ENCODE measurements around the gene HMOX1. TPM values are rescaled to one million over a fixed set of nuclear protein-coding genes. Genes with fewer than 3 reads are reported as not detected.
"Not testable (repeated sequence)": the region's sequence is repeated elsewhere in the genome, so short reads cannot be mapped to it uniquely, and the experiment has no call there.

The HMOX1 gene
- total RNA-seq, 1 donor from 2014 or later, result 17.3 TPM

DNA sequence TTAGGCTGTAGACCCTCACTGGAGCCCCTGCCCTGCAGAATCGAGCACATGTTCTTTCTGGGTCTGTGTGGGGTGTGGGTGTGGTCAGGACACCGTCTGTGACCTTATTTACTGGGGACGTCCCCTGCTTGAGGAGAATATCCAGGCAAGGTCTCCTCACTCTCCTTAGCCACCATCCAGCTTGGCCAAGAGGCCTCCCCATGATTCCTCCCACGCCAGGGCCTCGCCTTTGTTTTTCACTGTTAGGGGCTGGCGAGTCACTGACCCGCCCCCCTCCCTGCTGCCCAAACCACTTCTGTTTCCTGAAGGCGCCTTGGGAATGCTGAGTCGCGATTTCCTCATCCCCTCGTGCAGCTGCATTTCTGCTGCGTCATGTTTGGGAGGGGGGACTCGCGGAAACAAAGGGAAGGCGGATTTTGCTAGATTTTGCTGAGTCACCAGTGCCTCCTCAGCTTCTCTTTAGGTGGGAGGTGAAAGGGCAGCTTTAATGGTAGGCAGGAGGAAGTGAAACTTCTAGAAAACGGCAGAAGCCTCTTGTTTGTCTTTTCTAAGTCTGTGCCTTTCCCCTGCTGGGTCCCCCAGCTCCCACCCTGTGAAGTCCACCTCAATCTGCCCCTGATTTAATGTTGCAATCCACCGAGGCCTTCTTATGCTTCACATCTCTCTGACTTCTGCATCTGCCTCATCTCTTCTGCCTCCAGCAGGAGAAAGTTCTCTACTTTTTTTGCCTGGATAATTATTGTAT, 4.0 kb upstream of the HMOX1 start:
- intact Hi-C loops (cut with DNase I), result no loop called here

DNA sequence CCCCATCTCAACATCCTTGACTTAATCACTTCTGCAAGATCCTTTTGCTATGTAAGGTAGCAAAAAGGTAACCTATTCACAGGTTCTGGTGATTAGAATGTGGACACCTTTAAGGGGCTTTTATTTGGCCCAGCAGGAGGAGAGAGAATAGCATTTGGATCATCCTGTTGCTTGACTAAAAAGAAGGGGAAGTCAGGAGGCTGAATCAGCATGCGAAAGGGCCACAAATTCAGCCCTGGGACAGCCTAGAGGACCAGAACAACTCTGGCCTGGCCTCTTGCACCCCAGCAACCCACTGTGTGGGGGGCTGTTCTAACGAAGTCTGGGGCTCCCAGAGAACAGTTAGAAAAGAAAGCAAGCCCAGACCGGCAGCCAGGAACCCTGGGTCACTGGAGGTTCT, 3.2 kb upstream of the HMOX1 start:
- intact Hi-C loops (cut with DNase I), result no loop called here
- no peak for DNase-seq (ENCODE audit: low spot score)

More for the DNA sequence above, 4.0 kb upstream of the HMOX1 start:
- peak; percentile 97 for DNase-seq (ENCODE audit: low spot score)

DNA sequence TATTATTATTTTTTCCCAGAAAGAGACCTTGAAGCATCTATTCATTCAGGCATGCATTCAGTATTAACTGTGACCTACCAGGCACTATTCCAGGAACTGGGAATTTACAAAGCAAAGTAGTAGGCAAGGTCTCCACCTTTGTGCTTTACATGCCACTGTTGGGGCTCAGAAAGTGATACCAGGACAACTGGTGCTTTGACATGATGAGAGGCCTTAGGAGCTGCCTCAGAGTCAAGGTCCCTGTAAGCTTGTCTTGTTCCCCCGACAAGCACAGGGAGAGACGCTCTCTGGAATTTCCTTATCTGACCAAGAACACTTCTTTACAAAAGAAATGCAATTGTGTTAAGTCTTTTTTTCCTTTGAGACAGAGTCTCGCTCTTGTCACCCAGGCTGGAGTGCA, 2.3 kb upstream of the HMOX1 start:
- DNase-seq (ENCODE audit: low spot score), result no peak
- intact Hi-C loops (cut with DNase I), result no loop called here

DNA sequence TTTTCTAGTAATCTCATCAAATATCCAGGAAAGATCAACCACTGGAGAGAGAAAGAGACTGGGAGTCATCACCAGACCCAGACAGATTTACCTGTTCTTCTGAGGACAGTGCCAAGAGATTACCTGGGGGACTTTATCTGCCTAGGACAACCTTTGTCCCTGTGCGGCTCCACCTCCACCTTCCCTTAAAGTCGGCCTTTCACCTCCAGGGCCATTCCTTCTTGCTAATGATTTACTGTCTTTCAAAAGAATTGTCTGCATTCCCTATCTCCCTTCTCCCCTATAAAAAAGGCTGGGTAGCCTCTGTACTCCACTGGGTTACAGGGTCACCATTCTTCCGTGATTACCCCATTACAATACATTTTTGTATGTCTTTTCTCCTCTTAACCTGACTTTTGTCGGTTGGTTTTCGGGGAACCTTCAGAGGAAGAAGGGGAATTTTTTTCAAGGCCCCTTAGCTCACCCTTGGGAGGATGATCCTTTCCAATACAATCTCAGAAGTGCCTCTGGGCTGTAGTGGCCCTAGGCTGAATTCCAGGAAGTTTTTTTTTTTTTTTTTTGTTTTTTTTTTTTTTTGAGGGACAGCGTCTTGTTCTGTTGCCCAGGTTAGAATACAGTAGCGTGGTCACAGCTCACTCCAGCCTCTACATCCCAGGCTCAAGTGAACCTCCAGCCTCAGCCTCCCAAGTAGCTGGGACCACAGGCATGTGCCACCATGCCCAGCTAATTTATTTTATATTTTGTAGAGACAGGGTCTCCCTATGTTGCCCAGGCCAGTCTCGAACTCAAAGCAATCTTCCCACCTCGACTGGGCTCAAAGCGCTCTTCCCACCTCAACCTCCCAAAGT, 1.5 kb upstream of the HMOX1 start:
- intact Hi-C loops (cut with DNase I), result no loop called here
- no peak for DNase-seq (ENCODE audit: low spot score)

DNA sequence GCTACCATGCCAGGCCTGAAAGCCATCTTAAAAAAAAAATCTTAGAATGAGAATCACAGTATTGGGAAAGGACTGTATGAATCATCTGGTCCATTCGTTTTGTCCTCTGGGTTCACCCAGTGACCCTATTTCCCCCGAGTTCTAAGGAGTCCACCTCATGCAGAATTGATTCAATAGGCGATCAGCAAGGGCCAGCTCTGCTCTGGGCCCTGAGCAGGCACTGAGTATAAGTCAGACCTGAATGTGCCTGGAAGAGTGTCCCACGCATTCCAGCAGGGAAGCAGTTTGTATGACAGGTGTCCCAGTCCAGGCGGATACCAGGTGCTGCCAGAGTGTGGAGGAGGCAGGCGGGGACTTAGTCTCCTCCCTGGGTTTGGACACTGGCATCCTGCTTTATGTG, 883 bp upstream of the HMOX1 start:
- no peak for DNase-seq (ENCODE audit: low spot score)
- intact Hi-C loops (cut with DNase I), result loop anchor here (10.0 kb wide), 1 partner anchor 45 kb away; no protein-coding TSS in a partner anchor

DNA sequence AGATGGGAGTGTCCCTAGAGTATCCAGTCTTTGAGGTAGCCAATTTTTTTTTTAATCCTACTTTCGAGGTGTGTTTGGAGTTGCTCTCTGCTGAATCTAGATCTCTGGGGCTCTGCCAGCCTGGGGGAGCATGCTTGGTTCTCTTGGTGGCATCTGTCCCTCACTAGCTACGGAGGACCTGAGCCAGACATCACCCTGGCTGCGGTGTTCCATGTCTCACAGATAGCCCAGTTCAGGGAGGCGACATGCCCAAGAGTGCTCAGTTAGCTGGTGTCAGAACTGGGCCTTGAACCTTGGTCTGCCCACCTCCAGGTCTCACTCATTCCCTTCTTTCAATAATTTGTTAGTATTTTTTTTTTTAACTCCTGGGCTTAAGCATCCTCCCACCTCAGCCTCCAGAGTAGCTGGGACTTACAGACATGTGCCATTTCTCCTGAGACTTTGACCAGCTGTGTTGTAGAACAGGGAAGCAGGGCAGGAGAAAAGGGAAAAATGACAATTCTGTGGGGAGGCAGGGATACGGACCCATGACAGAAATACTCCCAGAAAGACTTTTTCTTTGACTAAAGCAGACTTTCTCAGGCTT, 621 bp downstream of the HMOX1 start:
- intact Hi-C loops (cut with DNase I), result loop anchor here (10.0 kb wide), 1 partner anchor 47 kb away; no protein-coding TSS in a partner anchor
- no peak for DNase-seq (ENCODE audit: low spot score)

DNA sequence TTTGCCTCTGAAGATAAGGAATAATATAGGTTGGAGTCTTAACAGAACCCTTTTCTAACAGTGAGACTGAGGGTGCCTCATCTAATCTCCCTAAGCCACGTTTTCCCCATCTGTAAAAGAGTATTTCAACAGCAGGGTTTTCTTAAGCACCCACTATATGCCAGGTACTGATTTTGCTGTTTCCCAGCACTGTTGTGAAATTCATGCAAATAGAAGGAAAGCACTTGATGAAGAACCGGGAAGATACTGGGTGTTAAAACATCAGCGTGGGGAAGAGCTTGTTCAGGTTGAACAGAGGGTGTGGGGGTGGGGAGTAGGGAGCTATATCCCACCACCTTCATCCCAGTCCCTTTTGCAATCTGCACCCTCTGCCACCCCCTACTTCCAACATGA, 2.8 kb downstream of the HMOX1 start:
- DNase-seq (ENCODE audit: low spot score), result no peak
- intact Hi-C loops (cut with DNase I), result loop anchor here (10.0 kb wide), 1 partner anchor 49 kb away; no protein-coding TSS in a partner anchor

DNA sequence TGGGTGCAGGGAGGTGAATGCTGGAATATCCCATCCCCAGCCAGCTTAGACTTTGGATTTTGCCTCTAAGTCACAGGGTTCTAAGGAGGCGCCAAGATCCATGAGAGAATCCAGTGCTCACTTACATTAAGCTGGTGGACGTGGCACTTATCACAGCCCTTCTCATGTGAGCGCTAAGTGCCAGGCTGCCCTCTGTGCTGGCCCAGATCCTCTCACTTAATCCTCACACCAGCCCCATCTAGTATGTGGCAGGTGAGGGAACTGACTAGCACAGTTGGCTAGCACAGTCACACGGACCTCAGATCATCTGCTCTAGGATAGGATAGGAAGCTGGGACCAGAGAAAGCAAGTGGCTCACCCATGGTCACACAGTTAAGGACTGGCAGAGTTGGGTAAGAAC, 3.6 kb downstream of the HMOX1 start:
- intact Hi-C loops (cut with DNase I), result loop anchor here (10.0 kb wide), 1 partner anchor 50 kb away; no protein-coding TSS in a partner anchor
- DNase-seq (ENCODE audit: low spot score), result no peak

DNA sequence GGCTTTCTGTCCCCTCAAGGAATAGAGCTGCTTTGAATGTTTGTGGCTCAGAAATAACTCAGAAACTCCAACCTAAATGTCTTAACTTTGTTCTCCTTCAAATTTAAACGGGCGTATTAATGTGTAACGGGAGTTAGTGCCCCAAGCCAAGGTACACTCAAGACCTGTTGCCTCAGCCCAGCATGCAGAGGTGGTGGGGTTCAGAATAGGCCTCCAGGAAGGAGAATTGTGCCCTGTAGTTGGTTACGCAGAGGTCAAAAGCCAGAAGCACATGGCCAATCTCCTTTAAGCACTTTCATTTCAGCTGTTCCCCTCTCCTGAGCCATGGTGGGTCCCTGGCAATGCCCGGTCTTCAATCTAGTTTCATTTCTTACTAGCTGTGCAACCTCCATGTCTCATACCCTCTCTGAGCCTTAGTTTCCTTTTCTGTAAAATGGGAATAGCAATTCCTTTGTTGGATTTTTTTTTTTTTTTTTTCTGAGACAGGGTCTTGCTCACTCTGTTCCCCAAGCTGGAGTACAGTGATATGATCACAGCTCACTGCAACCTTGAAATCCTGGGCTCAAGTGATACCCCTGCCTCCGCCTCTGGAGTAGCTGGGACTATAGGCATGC, 4.2 kb downstream of the HMOX1 start:
- intact Hi-C loops (cut with DNase I), result loop anchor here (10.0 kb wide), 1 partner anchor 50 kb away; no protein-coding TSS in a partner anchor

DNA sequence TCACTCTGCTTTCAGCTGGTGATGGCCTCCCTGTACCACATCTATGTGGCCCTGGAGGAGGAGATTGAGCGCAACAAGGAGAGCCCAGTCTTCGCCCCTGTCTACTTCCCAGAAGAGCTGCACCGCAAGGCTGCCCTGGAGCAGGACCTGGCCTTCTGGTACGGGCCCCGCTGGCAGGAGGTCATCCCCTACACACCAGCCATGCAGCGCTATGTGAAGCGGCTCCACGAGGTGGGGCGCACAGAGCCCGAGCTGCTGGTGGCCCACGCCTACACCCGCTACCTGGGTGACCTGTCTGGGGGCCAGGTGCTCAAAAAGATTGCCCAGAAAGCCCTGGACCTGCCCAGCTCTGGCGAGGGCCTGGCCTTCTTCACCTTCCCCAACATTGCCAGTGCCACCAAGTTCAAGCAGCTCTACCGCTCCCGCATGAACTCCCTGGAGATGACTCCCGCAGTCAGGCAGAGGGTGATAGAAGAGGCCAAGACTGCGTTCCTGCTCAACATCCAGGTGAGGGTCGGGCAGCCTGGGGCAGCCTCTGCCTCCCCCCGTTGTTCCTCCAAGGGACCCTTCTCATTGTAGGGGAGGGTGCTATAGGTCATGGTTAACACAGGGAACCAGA, 5.9 kb downstream of the HMOX1 start:
- intact Hi-C loops (cut with DNase I), result loop anchor here (10.0 kb wide), 1 partner anchor 52 kb away; no protein-coding TSS in a partner anchor
- no peak for DNase-seq (ENCODE audit: low spot score)

More for the DNA sequence above, 4.2 kb downstream of the HMOX1 start:
- no peak for DNase-seq (ENCODE audit: low spot score)

DNA sequence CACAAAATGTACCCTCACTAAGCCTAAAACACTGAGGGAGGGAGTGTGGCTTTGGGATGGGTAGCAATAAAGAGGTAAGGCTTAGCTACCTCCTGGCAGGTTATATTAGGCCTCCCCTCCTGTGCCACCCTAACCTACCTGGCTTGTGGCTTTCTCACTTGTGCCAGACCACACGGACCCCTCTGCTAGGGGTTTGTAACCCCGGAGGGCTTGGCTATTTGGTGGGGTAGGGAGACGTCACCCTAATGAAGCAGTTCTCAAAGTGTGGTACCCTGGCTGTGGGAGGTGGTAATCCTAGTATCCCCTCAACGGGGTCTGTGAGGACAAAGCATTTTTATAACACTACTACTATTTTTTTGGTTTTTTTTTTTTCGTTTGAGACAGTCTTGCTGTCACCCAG, 10.0 kb downstream of the HMOX1 start:
- no peak for DNase-seq (ENCODE audit: low spot score)
- intact Hi-C loops (cut with DNase I), result no loop called here

DNA sequence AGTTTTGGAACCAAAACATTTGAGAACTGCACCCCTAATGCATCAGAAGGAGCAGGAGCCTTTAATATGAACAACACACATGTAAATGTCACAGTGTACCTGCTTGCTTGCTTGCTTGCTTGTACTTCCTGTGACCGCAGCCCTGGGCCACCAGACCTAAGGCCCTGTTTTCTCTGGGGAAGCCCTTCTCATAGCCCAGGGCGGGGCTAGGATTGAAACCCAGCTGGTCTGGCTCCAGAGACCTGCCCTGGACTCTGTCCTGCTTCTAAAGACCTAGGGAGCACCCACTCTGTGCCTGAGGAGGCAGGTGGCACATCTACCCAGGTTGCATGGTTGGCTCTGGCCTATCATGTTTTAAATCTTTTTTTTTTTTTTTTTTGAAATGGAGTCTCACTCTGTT, 11.5 kb downstream of the HMOX1 start:
- no peak for DNase-seq (ENCODE audit: low spot score)
- intact Hi-C loops (cut with DNase I), result no loop called here

DNA sequence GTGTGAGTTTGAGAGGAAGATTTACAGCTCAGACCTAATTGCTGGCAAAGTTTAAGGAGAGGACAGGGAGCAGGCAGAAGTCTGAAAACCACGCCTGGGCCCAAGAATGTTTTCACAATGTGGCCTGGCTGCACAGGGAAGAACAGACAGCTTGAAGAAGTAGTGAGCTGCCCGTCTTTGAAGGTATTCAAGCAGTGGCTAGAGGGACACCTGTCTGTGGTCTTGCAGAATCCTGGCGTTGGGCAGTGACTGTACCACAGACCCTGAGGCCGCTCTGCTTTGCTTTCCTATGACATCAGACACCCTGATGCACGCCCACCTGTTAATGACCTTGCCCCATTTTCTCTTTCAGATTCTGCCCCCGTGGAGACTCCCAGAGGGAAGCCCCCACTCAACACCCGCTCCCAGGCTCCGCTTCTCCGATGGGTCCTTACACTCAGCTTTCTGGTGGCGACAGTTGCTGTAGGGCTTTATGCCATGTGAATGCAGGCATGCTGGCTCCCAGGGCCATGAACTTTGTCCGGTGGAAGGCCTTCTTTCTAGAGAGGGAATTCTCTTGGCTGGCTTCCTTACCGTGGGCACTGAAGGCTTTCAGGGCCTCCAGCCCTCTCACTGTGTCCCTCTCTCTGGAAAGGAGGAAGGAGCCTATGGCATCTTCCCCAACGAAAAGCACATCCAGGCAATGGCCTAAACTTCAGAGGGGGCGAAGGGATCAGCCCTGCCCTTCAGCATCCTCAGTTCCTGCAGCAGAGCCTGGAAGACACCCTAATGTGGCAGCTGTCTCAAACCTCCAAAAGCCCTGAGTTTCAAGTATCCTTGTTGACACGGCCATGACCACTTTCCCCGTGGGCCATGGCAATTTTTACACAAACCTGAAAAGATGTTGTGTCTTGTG, 12.5 kb downstream of the HMOX1 start:
- DNase-seq (ENCODE audit: low spot score), result no peak
- intact Hi-C loops (cut with DNase I), result no loop called here

DNA sequence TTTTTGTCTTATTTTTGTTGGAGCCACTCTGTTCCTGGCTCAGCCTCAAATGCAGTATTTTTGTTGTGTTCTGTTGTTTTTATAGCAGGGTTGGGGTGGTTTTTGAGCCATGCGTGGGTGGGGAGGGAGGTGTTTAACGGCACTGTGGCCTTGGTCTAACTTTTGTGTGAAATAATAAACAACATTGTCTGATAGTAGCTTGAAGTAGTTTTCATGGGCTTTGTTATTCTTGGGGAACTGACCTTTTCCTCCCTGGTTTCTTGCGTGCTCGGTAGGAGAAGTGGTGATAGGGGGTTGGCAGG, 13.1 kb downstream of the HMOX1 start:
- no peak for DNase-seq (ENCODE audit: low spot score)
- intact Hi-C loops (cut with DNase I), result no loop called here

DNA sequence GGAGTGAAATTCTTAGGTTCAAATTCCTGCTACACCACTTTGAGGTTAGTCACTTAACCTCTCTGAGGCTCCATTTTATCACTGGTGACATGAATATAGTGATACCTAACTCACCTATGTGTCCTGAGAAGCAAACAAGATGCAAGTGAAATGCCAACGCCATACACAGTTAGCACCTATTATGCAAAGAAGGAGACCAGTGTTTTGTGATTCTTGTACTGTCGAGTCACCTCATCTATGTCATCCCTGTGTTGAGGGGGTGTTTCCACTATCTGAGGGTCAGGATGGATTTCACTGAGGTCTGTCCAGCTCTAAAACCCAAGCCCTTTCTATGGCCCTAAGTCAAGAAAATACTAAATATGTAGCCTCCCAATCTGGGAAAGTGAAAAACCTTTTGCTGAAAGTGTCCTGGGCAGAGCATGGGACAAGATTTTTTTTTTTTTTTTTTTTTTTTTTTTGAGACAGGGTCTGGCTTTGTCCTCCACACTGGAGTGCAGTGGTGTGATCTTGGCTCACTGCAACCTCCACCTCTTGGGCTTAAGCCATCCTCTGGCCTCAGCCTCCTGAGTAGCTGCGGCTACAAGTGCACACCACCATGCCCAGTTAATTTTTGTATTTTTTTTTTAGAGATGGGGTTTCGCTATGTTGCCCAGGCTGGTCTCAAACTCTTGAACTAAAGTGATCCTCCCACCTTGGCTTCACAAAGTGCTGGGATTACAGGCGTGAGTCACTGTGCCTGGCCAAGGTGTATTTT, 14.1 kb downstream of the HMOX1 start:
- intact Hi-C loops (cut with DNase I), result no loop called here
- no peak for DNase-seq (ENCODE audit: low spot score)

DNA sequence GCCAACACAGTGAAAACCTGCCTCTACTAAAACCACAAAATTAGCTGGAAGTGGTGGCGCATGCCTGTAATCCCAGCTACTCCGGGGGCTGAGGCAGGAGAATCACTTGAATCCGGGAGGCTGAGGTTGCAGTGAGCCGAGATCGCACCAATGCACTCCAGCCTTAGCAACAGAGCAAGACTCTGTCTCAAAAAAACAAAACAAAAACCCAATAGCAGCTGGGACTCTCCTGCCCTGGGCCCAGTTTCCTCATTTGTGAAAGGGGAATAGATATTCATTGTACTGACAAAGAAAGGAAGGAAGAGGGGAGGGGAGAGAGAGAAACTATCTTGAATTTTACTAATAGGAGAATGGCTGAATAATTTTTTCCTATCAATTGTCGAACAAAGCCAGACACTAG, 15.7 kb downstream of the HMOX1 start:
- DNase-seq (ENCODE audit: low spot score); intact Hi-C loops (cut with DNase I): not testable (repeated sequence)

DNA sequence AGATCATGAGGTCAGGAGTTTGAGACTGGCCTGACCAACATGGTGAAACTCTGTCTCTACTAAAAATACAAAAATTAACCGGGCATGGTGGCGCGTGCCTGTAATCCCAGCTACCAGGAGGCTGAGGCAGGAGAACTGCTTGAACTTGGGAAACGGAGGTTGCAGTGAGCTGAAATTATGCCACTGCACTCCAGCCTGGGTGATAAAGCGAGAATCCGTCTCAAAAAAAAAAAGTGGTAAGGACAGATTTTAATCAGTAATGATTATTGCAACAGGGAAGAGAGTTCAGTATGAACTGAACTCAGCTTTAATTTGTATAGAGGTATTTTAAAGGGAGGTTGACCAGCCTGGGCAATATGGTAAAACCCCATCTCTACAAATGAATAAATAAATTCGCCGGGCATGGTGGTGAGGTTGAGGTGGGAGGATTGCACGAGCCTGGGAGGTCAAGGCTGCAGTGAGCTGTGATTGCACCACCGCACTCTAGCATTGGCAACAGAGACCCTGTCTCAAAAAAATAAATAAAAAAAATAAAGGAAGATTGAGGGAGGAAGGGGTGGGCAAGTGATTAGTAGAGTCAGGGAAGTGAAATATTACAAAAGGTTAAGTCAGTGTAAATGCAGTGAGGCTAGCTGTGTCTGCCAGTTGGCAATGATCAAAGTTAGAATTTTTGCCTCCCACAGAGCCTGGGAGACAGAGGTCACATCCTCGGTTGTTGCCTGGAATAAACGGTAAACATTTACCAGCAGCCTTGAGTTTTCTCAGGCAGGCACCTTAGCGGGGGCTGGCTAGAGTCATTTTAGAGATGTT, 16.4 kb downstream of the HMOX1 start:
- DNase-seq (ENCODE audit: low spot score), result no peak
- intact Hi-C loops (cut with DNase I), result no loop called here
